Measurements from ENCODE around the gene ARHGEF10L.

ARHGEF10L gene

DNA sequence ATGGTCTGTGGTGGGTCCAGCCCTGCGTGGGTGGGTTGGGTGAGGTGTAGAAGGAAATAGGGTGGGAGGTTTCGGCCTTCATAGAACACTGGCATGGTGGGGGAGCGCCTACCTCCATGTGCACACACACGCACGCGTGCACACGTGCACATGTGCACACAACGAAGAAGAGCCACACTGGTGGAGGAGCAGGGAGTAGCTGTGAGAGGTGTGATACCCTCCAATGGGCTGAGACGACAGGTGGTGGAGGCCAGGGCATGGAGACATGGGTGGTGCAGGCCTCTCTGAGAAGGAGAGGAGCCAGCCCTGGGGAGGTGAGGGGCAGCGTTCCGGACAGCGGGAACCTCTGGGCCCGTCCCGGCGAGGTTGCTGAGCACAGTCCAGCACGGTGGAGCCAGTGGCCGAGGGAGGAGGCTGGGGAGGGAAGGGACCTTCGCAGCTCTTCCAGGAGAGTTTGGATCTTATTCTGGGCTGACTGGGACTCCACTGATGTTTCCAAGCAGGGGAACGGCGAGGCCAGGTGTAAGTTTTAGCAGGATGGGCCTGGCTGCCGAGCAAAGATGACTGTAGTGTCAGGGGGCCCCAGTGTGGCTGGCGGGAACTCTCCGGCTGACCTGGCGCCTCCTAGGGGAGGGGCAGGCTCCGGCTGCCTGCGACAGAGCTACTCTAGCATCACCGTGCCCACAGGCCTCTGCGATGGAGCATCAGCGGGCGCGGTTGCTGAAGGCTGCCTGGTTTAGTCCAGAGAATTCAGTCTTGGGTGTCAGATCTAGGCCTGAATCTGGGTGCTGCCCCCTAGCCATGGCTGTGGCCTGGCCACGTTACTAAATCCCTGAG is 107.2 kb downstream of the ARHGEF10L start:
- DNase-seq (ENCODE audit: low read depth), result no peak
- Histone ChIP-seq H3K9me3 (ENCODE audit: control insufficient read depth, low read length) (no peaks in the 10 kb centered on the region), H3K36me3 (ENCODE audit: control insufficient read depth, insufficient read depth, low read length, severe bottlenecking) (peaks cover 51% of the 10 kb centered on the region), H3K4me1 (ENCODE audit: control insufficient read depth, insufficient read depth, low read length) (no peaks in the 10 kb centered on the region), H3K9ac (ENCODE audit: low read length) (no peak overlapping the region), H3K4me3 (ENCODE audit: low read length) (no peak overlapping the region), H3K27me3 (replicated peaks; ENCODE audit: control insufficient read depth, insufficient read depth, low read length) (no peaks in the 10 kb centered on the region)

- no peaks in the 10 kb centered on the region for H3K4me1 ChIP-seq (ENCODE audit: control insufficient read depth, insufficient read depth, low read length)
- peaks cover 48% of the 10 kb centered on the region for H3K36me3 ChIP-seq (ENCODE audit: control insufficient read depth, insufficient read depth, low read length, severe bottlenecking)
- H3K27me3 ChIP-seq (replicated peaks; ENCODE audit: control insufficient read depth, insufficient read depth, low read length), result no peaks in the 10 kb centered on the region
- H3K4me3 ChIP-seq (ENCODE audit: low read length), result no peak overlapping the region
- no peaks in the 10 kb centered on the region for H3K9me3 ChIP-seq (ENCODE audit: control insufficient read depth, low read length)
- no peak overlapping the region for H3K9ac ChIP-seq (ENCODE audit: low read length)
- DNase-seq (ENCODE audit: low read depth), result no peak
These were observed 109.1 kb downstream of the ARHGEF10L start for GRCh38 chr1:17648457-17649145.

DNA sequence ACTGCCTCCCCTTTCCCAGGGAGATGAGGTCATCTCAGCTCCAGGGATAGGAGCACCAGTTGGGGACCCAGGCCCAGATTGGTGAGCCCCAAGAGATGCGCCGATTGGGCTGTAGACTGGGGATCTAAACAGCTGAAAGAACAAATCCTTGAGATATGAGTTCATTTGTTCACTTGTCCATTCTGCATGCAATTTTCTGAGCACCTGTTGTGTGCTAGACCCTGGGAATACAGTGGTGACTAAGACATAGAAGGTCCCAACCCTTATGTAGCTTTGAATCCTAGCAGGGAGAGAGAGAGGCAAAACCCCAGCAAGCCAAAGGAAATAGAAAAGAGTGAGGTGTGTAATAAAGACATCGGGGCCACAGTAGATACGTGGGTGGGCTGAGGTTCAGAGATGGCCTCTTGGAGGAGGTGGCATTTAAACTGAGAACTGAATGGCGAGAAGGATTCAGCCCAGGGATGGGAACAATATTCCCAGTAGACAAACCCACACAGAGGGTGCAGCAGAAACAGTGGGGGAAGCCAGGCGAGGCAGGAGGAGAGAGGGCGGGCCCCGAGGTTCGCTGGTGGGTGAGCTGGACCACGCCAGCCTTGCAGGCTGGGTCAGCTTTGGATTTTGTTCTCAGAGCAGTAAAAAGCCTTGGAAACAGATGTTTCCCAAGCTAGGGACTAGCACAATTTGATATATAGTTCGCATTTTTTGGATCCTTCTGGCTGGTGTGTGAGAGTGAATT is 110.0 kb downstream of the ARHGEF10L start:
- no peaks in the 10 kb centered on the region for H3K27me3 ChIP-seq (replicated peaks; ENCODE audit: control insufficient read depth, insufficient read depth, low read length)
- H3K4me3 ChIP-seq (ENCODE audit: low read length), result no peak overlapping the region
- H3K4me1 ChIP-seq (ENCODE audit: control insufficient read depth, insufficient read depth, low read length), result no peaks in the 10 kb centered on the region
- no peaks in the 10 kb centered on the region for H3K9me3 ChIP-seq (ENCODE audit: control insufficient read depth, low read length)
- no peak for DNase-seq (ENCODE audit: low read depth)
- H3K9ac ChIP-seq (ENCODE audit: low read length), result no peak overlapping the region
- peaks cover 49% of the 10 kb centered on the region for H3K36me3 ChIP-seq (ENCODE audit: control insufficient read depth, insufficient read depth, low read length, severe bottlenecking)

- Histone ChIP-seq H3K27me3 (replicated peaks; ENCODE audit: control insufficient read depth, insufficient read depth, low read length) (no peaks in the 10 kb centered on the region), H3K4me1 (ENCODE audit: control insufficient read depth, insufficient read depth, low read length) (no peaks in the 10 kb centered on the region), H3K4me3 (ENCODE audit: low read length) (no peak overlapping the region), H3K9ac (ENCODE audit: low read length) (no peak overlapping the region), H3K9me3 (ENCODE audit: control insufficient read depth, low read length) (no peaks in the 10 kb centered on the region), H3K36me3 (ENCODE audit: control insufficient read depth, insufficient read depth, low read length, severe bottlenecking) (peaks cover 62% of the 10 kb centered on the region)
- no peak for DNase-seq (ENCODE audit: low read depth)
These were observed 113.8 kb downstream of the ARHGEF10L start for GRCh38 chr1:17653276-17653675.

- Histone ChIP-seq H3K9ac (ENCODE audit: low read length) (no peak overlapping the region), H3K36me3 (ENCODE audit: control insufficient read depth, insufficient read depth, low read length, severe bottlenecking) (peaks cover 62% of the 10 kb centered on the region), H3K4me1 (ENCODE audit: control insufficient read depth, insufficient read depth, low read length) (no peaks in the 10 kb centered on the region), H3K27me3 (replicated peaks; ENCODE audit: control insufficient read depth, insufficient read depth, low read length) (no peaks in the 10 kb centered on the region), H3K9me3 (ENCODE audit: control insufficient read depth, low read length) (no peaks in the 10 kb centered on the region), H3K4me3 (ENCODE audit: low read length) (no peak overlapping the region)
- DNase-seq (ENCODE audit: low read depth), result peak; percentile 70
These were observed 114.3 kb downstream of the ARHGEF10L start for GRCh38 chr1:17653728-17654351.

DNA sequence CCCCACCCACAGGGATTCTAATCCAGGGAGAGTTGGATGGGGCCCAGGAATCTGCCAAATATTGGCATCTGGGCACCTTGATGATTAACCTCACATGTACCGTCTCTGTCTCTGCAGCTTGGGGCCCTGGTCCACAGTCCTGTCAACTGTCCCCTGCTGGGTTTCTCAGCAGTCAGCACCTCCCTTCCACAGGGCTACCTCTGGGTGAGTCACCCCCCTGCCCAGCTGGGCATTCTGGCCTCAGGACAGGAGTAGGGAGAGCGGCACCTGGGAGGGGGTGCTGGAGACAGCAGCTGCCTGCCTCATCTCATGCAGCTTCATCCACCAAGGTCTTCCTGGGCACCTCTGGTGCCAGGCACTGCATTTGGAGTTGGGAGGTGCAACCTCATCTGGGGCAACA is 115.0 kb downstream of the ARHGEF10L start:
- no peaks in the 10 kb centered on the region for H3K4me1 ChIP-seq (ENCODE audit: control insufficient read depth, insufficient read depth, low read length)
- DNase-seq (ENCODE audit: low read depth), result no peak
- no peaks in the 10 kb centered on the region for H3K9me3 ChIP-seq (ENCODE audit: control insufficient read depth, low read length)
- H3K9ac ChIP-seq (ENCODE audit: low read length), result no peak overlapping the region
- no peak overlapping the region for H3K4me3 ChIP-seq (ENCODE audit: low read length)
- no peaks in the 10 kb centered on the region for H3K27me3 ChIP-seq (replicated peaks; ENCODE audit: control insufficient read depth, insufficient read depth, low read length)
- peaks cover 62% of the 10 kb centered on the region for H3K36me3 ChIP-seq (ENCODE audit: control insufficient read depth, insufficient read depth, low read length, severe bottlenecking)

- H3K27me3 ChIP-seq (replicated peaks; ENCODE audit: control insufficient read depth, insufficient read depth, low read length), result no peaks in the 10 kb centered on the region
- no peaks in the 10 kb centered on the region for H3K4me1 ChIP-seq (ENCODE audit: control insufficient read depth, insufficient read depth, low read length)
- no peaks in the 10 kb centered on the region for H3K9me3 ChIP-seq (ENCODE audit: control insufficient read depth, low read length)
- H3K36me3 ChIP-seq (ENCODE audit: control insufficient read depth, insufficient read depth, low read length, severe bottlenecking), result peaks cover 63% of the 10 kb centered on the region
- no peak overlapping the region for H3K4me3 ChIP-seq (ENCODE audit: low read length)
- H3K9ac ChIP-seq (ENCODE audit: low read length), result no peak overlapping the region
- no peak for DNase-seq (ENCODE audit: low read depth)
These were observed 115.7 kb downstream of the ARHGEF10L start for GRCh38 chr1:17655169-17655568.

DNA sequence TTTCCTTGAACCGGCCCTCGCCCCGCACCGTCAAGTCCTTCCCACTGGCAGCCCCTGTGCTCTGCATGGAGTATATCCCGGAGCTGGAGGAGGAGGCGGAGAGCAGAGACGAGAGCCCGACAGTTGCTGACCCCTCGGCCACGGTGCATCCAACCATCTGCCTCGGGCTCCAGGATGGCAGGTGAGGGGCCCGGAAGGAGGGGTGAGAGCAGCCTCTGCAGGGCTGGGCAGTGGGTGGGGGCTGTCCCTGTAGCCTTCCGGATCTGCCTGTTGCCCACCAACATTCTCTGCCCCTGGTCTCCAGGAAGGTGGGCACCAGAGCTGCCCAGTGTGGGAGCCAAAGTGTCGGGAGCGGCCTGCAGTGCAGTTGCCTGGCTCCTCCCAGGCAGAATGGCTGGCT is 116.4 kb downstream of the ARHGEF10L start:
- Histone ChIP-seq H3K4me1 (ENCODE audit: control insufficient read depth, insufficient read depth, low read length) (no peaks in the 10 kb centered on the region), H3K27me3 (replicated peaks; ENCODE audit: control insufficient read depth, insufficient read depth, low read length) (no peaks in the 10 kb centered on the region), H3K9ac (ENCODE audit: low read length) (no peak overlapping the region), H3K36me3 (ENCODE audit: control insufficient read depth, insufficient read depth, low read length, severe bottlenecking) (peaks cover 67% of the 10 kb centered on the region), H3K9me3 (ENCODE audit: control insufficient read depth, low read length) (no peaks in the 10 kb centered on the region), H3K4me3 (ENCODE audit: low read length) (no peak overlapping the region)
- no peak for DNase-seq (ENCODE audit: low read depth)

DNA sequence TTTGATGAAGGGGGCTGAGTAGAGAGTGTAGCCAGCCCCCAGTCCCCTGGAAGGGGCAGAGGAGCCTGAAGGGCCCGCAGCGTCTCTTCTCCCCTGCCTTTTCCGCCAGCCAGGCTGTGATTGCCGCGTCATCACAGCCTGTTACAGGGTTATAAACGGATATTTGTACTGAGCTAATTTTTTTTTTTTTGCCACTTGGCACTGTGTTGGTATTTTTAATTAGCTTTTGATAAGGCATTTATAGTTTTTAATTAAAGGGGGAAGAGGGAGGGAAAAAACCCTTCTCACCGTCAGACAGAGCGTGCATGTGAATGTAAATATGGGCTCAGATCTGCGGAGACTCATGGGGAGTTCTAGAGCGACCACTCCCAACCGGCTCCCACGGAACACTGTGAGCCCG is 117.9 kb downstream of the ARHGEF10L start:
- H3K4me3 ChIP-seq (ENCODE audit: low read length), result no peak overlapping the region
- peaks cover 65% of the 10 kb centered on the region for H3K36me3 ChIP-seq (ENCODE audit: control insufficient read depth, insufficient read depth, low read length, severe bottlenecking)
- H3K9me3 ChIP-seq (ENCODE audit: control insufficient read depth, low read length), result no peaks in the 10 kb centered on the region
- H3K4me1 ChIP-seq (ENCODE audit: control insufficient read depth, insufficient read depth, low read length), result no peaks in the 10 kb centered on the region
- H3K27me3 ChIP-seq (replicated peaks; ENCODE audit: control insufficient read depth, insufficient read depth, low read length), result no peaks in the 10 kb centered on the region
- DNase-seq (ENCODE audit: low read depth), result no peak
- no peak overlapping the region for H3K9ac ChIP-seq (ENCODE audit: low read length)

GRCh38 chr1:17658837-17659236 is 119.3 kb downstream of the ARHGEF10L start:
- Histone ChIP-seq H3K9ac (ENCODE audit: low read length) (no peak overlapping the region), H3K4me1 (ENCODE audit: control insufficient read depth, insufficient read depth, low read length) (no peaks in the 10 kb centered on the region), H3K36me3 (ENCODE audit: control insufficient read depth, insufficient read depth, low read length, severe bottlenecking) (peaks cover 64% of the 10 kb centered on the region), H3K4me3 (ENCODE audit: low read length) (no peak overlapping the region), H3K9me3 (ENCODE audit: control insufficient read depth, low read length) (no peaks in the 10 kb centered on the region), H3K27me3 (replicated peaks; ENCODE audit: control insufficient read depth, insufficient read depth, low read length) (no peaks in the 10 kb centered on the region)
- DNase-seq (ENCODE audit: low read depth), result no peak

Measured in adipocyte (in vitro differentiated cells).